OCI-LY7 (cell line): ENCODE results near the gene MACC1. TPM values are rescaled to one million over a fixed set of nuclear protein-coding genes. Genes with fewer than 3 reads are reported as not detected.

Source experiments
- BruUV-seq: library from RNA; stranded (reverse); fragments of 400-500 nt; replicated peaks from 2 replicates; lab custom pipeline; 2021; lab: Mats Ljungman, UMichigan
- CTCF ChIA-PET: fragments of 300-600 bp; sonication (Branson Sonifier 250); formaldehyde crosslinking; loops from one replicate; lab custom pipeline; 2022; ENCODE audit warnings: antibody characterized with exemption; ENCODE audit not compliant: unreplicated experiment; lab: Charles Lee
- POLR2A ChIA-PET: fragments of 300-600 bp; sonication (Branson Sonifier 250); formaldehyde crosslinking; loops from one replicate; lab custom pipeline; 2022; ENCODE audit warnings: antibody characterized with exemption; lab: Charles Lee
- DNase-seq: peaks from one replicate; pipeline ENCODE4 v3.0.0-alpha.2; 2015; ENCODE audit warnings: low spot score
- H2AFZ ChIP-seq: fragments of 200-600 bp; sonication (generic), shearing (Covaris generic); 2 replicates; pipeline ENCODE4 v1.6.1; 2014; ENCODE audit warnings: mild to moderate bottlenecking, antibody characterized with exemption, low read length, moderate library complexity
- H3K27ac ChIP-seq: fragments of 200-600 bp; sonication (generic); 2 replicates; pipeline ENCODE4 v1.5.1; 2014; ENCODE audit warnings: mixed run types, low read depth, mild to moderate bottlenecking, moderate library complexity, low read length, inconsistent platforms; ENCODE audit not compliant: poor library complexity, severe bottlenecking
- H3K36me3 ChIP-seq: fragments of 200-600 bp; sonication (generic); 2 replicates; pipeline ENCODE4 v1.6.1; 2014; ENCODE audit warnings: mild to moderate bottlenecking, antibody characterized with exemption, low read length, moderate library complexity, mixed read lengths; ENCODE audit not compliant: insufficient read depth
- H3K4me1 ChIP-seq: fragments of 200-600 bp; sonication (generic); 2 replicates; pipeline ENCODE4 v1.5.1; 2014; ENCODE audit warnings: mild to moderate bottlenecking, low read length; ENCODE audit not compliant: insufficient read depth, poor library complexity, severe bottlenecking
- H3K4me2 ChIP-seq: fragments of 200-600 bp; sonication (generic); 2 replicates; pipeline ENCODE4 v1.6.1; 2014; ENCODE audit warnings: mild to moderate bottlenecking, low read length
- H3K4me3 ChIP-seq: fragments of 200-600 bp; sonication (generic); 2 replicates; pipeline ENCODE4 v1.5.1; 2014; ENCODE audit warnings: mild to moderate bottlenecking, low read depth, low read length; ENCODE audit not compliant: poor library complexity, severe bottlenecking
- H3K79me2 ChIP-seq: fragments of 200-600 bp; sonication (generic); 2 replicates; pipeline ENCODE4 v1.6.1; 2016; ENCODE audit warnings: low read depth, mild to moderate bottlenecking, low read length, moderate library complexity, mixed read lengths; ENCODE audit not compliant: insufficient read depth
- H3K9me2 ChIP-seq: fragments of 200-600 bp; sonication (generic); 2 replicates; pipeline ENCODE4 v1.6.1; 2016; ENCODE audit warnings: mild to moderate bottlenecking, low read length, mixed read lengths; ENCODE audit not compliant: insufficient read depth
- H3K9me3 ChIP-seq: fragments of 200-600 bp; sonication (generic); 2 replicates; pipeline ENCODE4 v1.6.1; 2014; ENCODE audit warnings: mild to moderate bottlenecking, mixed run types, low read length, mixed read lengths
- H4K20me1 ChIP-seq: fragments of 200-600 bp; sonication (generic); 2 replicates; pipeline ENCODE4 v1.6.1; 2014; ENCODE audit warnings: mild to moderate bottlenecking, antibody characterized with exemption, low read length, moderate library complexity, mixed read lengths; ENCODE audit not compliant: insufficient read depth
- CTCF ChIP-seq: fragments of 200-600 bp; sonication (generic); conservative IDR thresholded peaks from 2 replicates; pipeline ENCODE4 v1.5.1; 2014; ENCODE audit warnings: mild to moderate bottlenecking, antibody characterized with exemption, low read length, moderate library complexity, mixed read lengths
- EZH2phosphoT487 ChIP-seq: fragments of 200-600 bp; sonication (generic); IDR thresholded peaks from 2 replicates; pipeline ENCODE4 v1.6.1; 2018; ENCODE audit warnings: low read depth, borderline replicate concordance, mild to moderate bottlenecking, mixed run types, antibody characterized with exemption, low read length, moderate library complexity, mixed read lengths
- intact Hi-C: fragments of 100-400 bp; cut with micrococcal nuclease; formaldehyde crosslinking; loops from one replicate; pipeline ENCODE4 v1.10.0; 2022; ENCODE audit not compliant: unreplicated experiment
- total RNA-seq, 2 experiments: library from RNA; depleted of rRNA in 1 of 2; stranded (reverse); fragments of >200 nt in 1 of 2; shearing (Covaris generic) in 1 of 2; gene quantifications; 2 replicates each; pipeline ENCODE4 v1.2.3, GENCODE V29; 2014 to 2022

MACC1 gene
- total RNA-seq, 2 experiments from 2014 or later: 5.0 to 11.1 TPM

GRCh38 chr7:20104696-20105095, 112.5 kb downstream of the MACC1 start:
- DNase-seq: no peak
- no peak overlapping the region for H3K4me3 ChIP-seq
- ChIA-PET CTCF (no interaction called here), POLR2A (interaction anchor here (1.6 kb wide), 1 partner anchor 8 kb away, joined by 6 read pairs; no protein-coding TSS in a partner anchor)
- intact Hi-C loops: no loop called here
- no peak overlapping the region for H3K27ac ChIP-seq
- no peak for TF ChIP-seq EZH2phosphoT487
- TF ChIP-seq CTCF: no peak
- H3K4me2 ChIP-seq: no peak overlapping the region
- no peaks in the 10 kb centered on the region for H3K4me1 ChIP-seq
- H3K9me3 ChIP-seq: no peaks in the 10 kb centered on the region
- H4K20me1 ChIP-seq: no peaks in the 10 kb centered on the region
- no peaks in the 10 kb centered on the region for H3K36me3 ChIP-seq
- no peaks in the 10 kb centered on the region for H3K79me2 ChIP-seq
- no TSS peak for BruUV-seq
- H3K9me2 ChIP-seq: no peaks in the 10 kb centered on the region
- no peak overlapping the region for H2AFZ ChIP-seq

GRCh38 chr7:20102982-20103381, 114.2 kb downstream of the MACC1 start:
- Histone ChIP-seq H3K79me2 (no peaks in the 10 kb centered on the region), H3K4me3 (no peak overlapping the region), H4K20me1 (no peaks in the 10 kb centered on the region), H3K27ac (no peak overlapping the region), H3K4me1 (no peaks in the 10 kb centered on the region), H3K4me2 (no peak overlapping the region), H3K9me2 (no peaks in the 10 kb centered on the region), H3K9me3 (no peaks in the 10 kb centered on the region), H2AFZ (no peak overlapping the region), H3K36me3 (no peaks in the 10 kb centered on the region)
- no peak for TF ChIP-seq EZH2phosphoT487
- TF ChIP-seq CTCF: no peak
- ChIA-PET POLR2A (interaction anchor here (1.0 to 1.6 kb wide), 2 partner anchors 10 to 18 kb away, joined by 3 to 6 read pairs; no protein-coding TSS in a partner anchor), CTCF (no interaction called here)
- DNase-seq: no peak
- no TSS peak for BruUV-seq
- intact Hi-C loops: no loop called here

- Histone ChIP-seq H3K79me2 (no peaks in the 10 kb centered on the region), H3K9me2 (no peaks in the 10 kb centered on the region), H3K9me3 (no peaks in the 10 kb centered on the region), H2AFZ (no peak overlapping the region), H4K20me1 (no peaks in the 10 kb centered on the region), H3K4me1 (no peaks in the 10 kb centered on the region), H3K4me2 (no peak overlapping the region), H3K36me3 (no peaks in the 10 kb centered on the region), H3K4me3 (no peak overlapping the region), H3K27ac (no peak overlapping the region)
- no peak for TF ChIP-seq EZH2phosphoT487
- TF ChIP-seq CTCF: no peak
- no TSS peak for BruUV-seq
- ChIA-PET POLR2A (no interaction called here), CTCF (no interaction called here)
- intact Hi-C loops: no loop called here
- no peak for DNase-seq
Measured at GRCh38 chr7:20095862-20096261, 121.3 kb downstream of the MACC1 start.
